Neutrophil (primary cell): Measurements from ENCODE around the gene SLC4A2.
A peak's percentile ranks its signal among the peaks of the same experiment; 100 is the strongest.
"Not testable (repeated sequence)": the region's sequence is repeated elsewhere in the genome, so short reads cannot be mapped to it uniquely, and the experiment has no call there.

ENCODE experiments used
- H3K27ac ChIP-seq: fragments of 200-600 bp; sonication (generic); 2 replicates; pipeline ENCODE4 v1.5.1; 2016; ENCODE audit warnings: mild to moderate bottlenecking, moderate library complexity
- H3K27me3 ChIP-seq: fragments of 200-600 bp; sonication (generic); 2 replicates; pipeline ENCODE4 v1.6.0; 2016; ENCODE audit warnings: mild to moderate bottlenecking
- H3K36me3 ChIP-seq: fragments of 200-600 bp; sonication (generic); 2 replicates; pipeline ENCODE4 v1.5.1; 2017
- H3K4me1 ChIP-seq, 2 experiments: fragments of 200-600 bp in 1 of 2; sonication (generic) in 1 of 2; 1 replicate in 1 of 2; 2 replicates in 1 of 2; pipeline versions ENCODE4 v1.5.1 to v1.6.1; 2013 to 2016; ENCODE audit warnings: low read depth in 1 of 2, low read length in 1 of 2, mild to moderate bottlenecking in 1 of 2, moderate library complexity in 1 of 2; ENCODE audit not compliant: control insufficient read depth in 1 of 2, insufficient read depth in 1 of 2
- H3K4me3 ChIP-seq, 2 experiments: fragments of 200-600 bp in 1 of 2; sonication (generic) in 1 of 2; 1 replicate in 1 of 2; 2 replicates in 1 of 2; pipeline ENCODE4 v1.5.1; 2013 to 2016; ENCODE audit warnings: low read depth in 1 of 2, low read length in 1 of 2, mild to moderate bottlenecking in 1 of 2, moderate library complexity in 1 of 2
- H3K9me3 ChIP-seq: fragments of 200-600 bp; sonication (generic); 2 replicates; pipeline ENCODE4 v1.5.1; 2016
- TF ChIP-seq, protein P1 (sequence below): fragments of 200-600 bp; sonication (generic); IDR thresholded peaks from 2 replicates; pipeline ENCODE4 v1.5.1; 2016; ENCODE audit warnings: antibody characterized with exemption

The SLC4A2 gene

DNA sequence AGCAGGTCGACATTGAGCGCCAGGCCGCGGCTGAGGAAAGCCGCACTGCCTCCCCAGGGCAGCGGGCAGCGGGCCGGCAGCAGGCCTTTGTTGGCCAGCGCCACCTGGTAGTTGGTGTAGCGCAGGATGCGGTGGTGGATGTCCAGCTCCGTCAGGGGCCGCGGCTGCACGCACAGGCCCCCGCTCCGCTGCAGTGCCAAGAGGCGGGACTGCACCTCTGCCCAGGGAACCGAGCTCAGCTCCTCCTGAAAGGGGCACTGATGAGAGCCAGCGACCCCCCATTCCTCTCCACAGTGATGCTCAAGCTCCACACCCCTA lies 40.3 kb upstream of the SLC4A2 start:
- no peaks in the 10 kb centered on the region for H3K36me3 ChIP-seq
- TF ChIP-seq, protein P1, sequence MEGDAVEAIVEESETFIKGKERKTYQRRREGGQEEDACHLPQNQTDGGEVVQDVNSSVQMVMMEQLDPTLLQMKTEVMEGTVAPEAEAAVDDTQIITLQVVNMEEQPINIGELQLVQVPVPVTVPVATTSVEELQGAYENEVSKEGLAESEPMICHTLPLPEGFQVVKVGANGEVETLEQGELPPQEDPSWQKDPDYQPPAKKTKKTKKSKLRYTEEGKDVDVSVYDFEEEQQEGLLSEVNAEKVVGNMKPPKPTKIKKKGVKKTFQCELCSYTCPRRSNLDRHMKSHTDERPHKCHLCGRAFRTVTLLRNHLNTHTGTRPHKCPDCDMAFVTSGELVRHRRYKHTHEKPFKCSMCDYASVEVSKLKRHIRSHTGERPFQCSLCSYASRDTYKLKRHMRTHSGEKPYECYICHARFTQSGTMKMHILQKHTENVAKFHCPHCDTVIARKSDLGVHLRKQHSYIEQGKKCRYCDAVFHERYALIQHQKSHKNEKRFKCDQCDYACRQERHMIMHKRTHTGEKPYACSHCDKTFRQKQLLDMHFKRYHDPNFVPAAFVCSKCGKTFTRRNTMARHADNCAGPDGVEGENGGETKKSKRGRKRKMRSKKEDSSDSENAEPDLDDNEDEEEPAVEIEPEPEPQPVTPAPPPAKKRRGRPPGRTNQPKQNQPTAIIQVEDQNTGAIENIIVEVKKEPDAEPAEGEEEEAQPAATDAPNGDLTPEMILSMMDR: no peak
- no peak overlapping the region for H3K4me3 ChIP-seq
- H3K4me1 ChIP-seq: peaks cover 13 to 18% of the 10 kb centered on the region in 2 experiments
- no peak overlapping the region for H3K27ac ChIP-seq
- H3K9me3 ChIP-seq: no peaks in the 10 kb centered on the region
- H3K27me3 ChIP-seq: peaks cover 100% of the 10 kb centered on the region

DNA sequence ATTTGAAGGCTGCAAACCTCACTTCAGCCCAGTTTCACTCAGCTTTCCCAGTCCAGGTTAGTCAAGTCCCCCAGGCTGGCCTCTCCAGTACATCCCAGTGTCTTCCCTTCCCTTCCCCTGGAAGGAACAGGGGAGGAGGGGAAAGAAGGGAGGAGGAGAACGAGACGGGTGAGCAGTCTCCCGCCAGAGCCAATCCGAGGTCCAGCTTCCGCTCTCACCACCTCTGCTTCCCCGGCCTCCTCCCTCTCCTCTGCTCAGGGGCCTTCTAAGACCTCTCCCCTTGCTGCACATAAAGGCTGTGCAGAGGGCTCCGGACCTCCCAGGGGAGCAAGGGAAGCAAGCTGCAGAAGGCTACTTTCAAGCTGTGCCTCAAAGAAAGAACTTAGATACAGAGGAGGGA lies 39.2 kb upstream of the SLC4A2 start:
- Histone ChIP-seq H3K4me1 (peaks cover 9 to 11% of the 10 kb centered on the region in 2 experiments), H3K4me3 (no peak overlapping the region), H3K9me3 (no peaks in the 10 kb centered on the region), H3K27ac (no peak overlapping the region), H3K27me3 (peaks cover 88% of the 10 kb centered on the region), H3K36me3 (no peaks in the 10 kb centered on the region)
- TF ChIP-seq, protein P1: no peak

DNA sequence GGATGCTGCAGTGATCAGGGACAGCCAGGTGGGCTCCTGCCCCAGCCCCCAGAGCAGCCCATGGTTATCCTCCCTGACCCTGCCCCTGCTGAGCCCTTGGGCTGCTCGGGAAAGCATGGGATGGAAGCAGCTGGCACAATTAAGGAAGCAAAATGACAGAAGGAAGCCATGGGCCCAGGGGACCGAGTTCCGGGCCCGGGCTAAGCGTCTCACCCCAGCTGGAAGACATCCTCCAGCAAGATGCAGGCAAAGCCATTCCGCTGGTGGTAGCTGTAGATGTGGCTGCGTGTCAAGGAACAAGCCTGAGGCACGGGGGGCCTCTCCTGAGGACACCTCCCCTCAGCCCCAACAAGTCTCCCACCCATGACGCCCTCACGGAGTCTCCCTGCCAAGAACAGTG lies 36.2 kb upstream of the SLC4A2 start:
- Histone ChIP-seq H3K9me3 (no peaks in the 10 kb centered on the region), H3K4me1 (peaks cover 12 to 16% of the 10 kb centered on the region in 2 experiments), H3K27me3 (peaks cover 77% of the 10 kb centered on the region), H3K36me3 (no peaks in the 10 kb centered on the region), H3K27ac (no peak overlapping the region), H3K4me3 (no peak overlapping the region)
- TF ChIP-seq, protein P1: no peak

DNA sequence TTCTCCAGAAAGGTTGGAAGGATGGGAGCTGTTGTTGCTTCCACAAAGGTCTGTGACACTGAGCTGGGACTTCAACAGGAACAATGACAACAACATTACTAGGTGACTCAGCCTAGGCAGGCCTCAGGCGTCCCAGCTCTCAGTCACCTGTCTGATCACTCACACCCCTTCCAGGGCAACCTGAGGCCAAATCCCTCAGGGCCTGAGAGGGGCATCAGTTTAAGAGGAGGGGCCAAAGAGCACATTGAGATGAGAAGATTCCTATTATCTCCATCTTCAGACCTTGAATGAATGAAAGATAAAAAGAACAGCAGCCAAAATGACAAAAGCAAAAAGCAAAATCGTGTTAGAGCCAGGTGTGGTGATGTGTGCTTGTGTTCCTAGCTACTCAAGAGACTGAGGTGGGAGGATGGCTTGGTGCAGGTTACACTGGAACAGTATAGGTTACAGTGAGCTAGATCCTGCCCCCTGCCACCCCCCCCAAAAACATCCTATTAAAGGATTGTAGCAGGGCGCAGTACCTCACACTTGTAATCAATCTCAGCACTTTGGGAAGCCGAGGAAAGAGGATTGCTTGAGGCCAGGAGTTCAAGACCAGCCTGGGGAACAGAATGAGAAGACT lies 34.8 kb upstream of the SLC4A2 start, which contains the start of gene ATG9B:
ATG9B (minus strand) TSS at position 60 of the 622 bp plus-strand sequence. CDS start 71 bp downstream, outside the sequence.
- H3K36me3 ChIP-seq: no peaks in the 10 kb centered on the region
- no peak within 1 kb of the TSS for H3K27ac ChIP-seq
- TF ChIP-seq, protein P1: no peak
- H3K4me3 ChIP-seq: no peak within 1 kb of the TSS
- peaks cover 16 to 17% of the 10 kb centered on the region in 2 experiments for H3K4me1 ChIP-seq
- peaks cover 64% of the 10 kb centered on the region for H3K27me3 ChIP-seq
- H3K9me3 ChIP-seq: no peaks in the 10 kb centered on the region

DNA sequence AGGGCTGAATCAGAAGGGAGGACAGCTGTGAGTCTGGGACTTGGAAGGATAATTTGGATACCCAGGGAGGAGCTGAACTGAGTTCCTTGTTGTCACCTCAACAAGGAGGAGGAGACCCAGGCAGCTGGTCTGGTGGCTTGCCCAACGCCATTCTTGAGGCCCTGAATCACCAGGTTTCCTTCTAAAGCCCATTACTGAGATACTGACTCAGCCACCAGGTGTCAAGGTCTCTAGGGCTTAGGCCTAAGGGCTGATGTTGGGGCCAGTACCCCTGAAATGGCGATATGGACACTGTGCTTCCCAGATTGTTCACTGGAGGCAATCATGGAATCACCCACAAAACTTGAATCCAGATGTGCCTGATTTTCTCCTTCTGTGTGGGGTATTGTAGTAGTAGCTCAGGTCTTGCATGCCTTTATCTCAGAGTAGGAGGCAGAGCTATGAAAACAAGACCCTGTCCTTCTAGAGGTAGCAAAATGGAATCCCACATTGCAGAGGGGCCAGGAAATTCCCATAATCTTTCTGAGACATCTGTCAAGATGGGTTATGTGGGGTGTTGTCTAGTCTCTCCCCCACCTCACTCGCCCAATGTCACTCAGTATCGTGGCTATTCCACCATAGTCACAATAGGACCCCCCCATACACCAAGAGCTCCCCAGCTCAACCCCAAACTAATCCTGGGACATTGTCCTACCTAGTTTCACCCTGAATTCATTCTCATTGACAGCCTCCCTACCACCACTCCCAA lies 33.3 kb upstream of the SLC4A2 start:
- Histone ChIP-seq H3K4me1 (peaks cover 17% of the 10 kb centered on the region in 2 experiments), H3K27me3 (peaks cover 49% of the 10 kb centered on the region), H3K36me3 (no peaks in the 10 kb centered on the region), H3K27ac (no peak overlapping the region), H3K9me3 (no peaks in the 10 kb centered on the region), H3K4me3 (no peak overlapping the region)
- TF ChIP-seq, protein P1: no peak

DNA sequence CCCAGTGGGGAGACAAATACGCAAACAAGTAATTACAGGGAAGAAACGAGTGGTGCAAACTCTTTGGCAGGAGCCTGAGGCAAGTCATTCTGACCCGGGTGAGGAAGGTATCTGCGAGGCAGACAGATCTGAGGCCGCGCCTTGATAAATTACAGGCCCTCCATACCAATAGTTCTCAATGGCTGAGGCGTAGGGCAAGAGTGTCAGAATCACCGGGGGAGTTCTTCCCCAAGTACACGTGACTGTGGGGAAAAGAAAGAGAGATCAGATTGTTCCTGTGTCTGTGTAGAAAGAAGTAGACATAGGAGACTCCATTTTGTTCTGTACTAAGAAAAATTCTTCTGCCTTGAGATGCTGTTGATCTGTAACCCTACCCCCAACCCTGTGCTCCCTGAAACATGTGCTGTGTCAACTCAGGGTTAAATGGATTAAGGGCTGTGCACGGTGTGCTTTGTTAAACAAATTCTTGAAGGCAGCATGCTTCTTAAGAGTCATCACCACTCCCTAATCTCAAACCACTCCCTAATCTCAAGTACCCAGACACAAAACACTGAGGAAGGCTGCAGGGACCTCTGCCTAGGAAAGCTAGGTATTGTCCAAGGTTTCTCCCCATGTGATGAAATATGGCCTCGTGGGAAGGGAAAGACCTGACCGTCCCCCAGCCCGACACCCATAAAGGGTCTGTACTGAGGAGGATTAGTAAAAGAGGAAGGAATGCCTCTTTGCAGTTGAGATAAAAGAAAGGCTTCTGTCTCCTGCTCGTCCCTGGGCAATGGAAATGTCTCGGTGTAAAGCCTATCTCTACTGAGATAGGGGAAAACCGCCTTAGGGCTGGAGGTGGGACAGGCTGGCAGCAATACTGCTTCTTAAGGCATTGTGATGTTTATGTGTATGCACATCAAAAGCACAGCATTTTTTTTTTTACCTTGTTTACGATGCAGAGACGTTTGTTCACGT lies 32.3 kb upstream of the SLC4A2 start:
- H3K4me3 ChIP-seq: peak overlapping the region; percentile 91 to 96
- H3K9me3 ChIP-seq, H3K36me3 ChIP-seq: not testable (repeated sequence)
- H3K27me3 ChIP-seq: peaks cover 39% of the 10 kb centered on the region
- peaks cover 17 to 20% of the 10 kb centered on the region in 2 experiments for H3K4me1 ChIP-seq
- H3K27ac ChIP-seq: peak overlapping the region; percentile 79

DNA sequence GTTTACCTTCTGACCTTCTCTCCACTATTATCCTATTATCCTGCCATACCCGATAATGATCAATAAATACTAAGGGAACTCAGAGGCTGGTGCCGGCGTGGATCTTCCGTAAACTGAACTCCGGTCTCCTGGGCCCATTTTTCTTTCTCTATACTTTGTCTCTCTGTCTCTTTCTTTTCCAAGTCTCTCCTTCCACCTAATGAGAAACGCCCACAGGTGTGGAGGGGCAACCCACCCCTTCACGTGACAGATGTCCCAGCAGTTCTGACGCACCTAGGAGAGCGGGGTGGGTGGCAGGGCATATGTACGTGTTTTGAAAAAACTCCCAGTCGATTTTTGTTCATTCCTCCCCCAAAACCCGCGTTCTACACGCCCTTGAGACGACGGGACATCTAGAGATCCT lies 31.7 kb upstream of the SLC4A2 start:
- not testable (repeated sequence) for H3K36me3 ChIP-seq, H3K9me3 ChIP-seq
- H3K27ac ChIP-seq: peak overlapping the region; percentile 79
- peaks cover 32% of the 10 kb centered on the region for H3K27me3 ChIP-seq
- peak overlapping the region; percentile 91 to 96 for H3K4me3 ChIP-seq
- peaks cover 17 to 20% of the 10 kb centered on the region in 2 experiments for H3K4me1 ChIP-seq
